C4-2B (cell line): ENCODE measurements around the gene KCNJ9.
A peak's percentile ranks its signal among the peaks of the same experiment; 100 is the strongest.

ENCODE experiments used
- H3K27ac ChIP-seq: fragments of 450-650 bp; 2 replicates; pipeline ENCODE4 v1.5.1; 2017
- CTCF ChIP-seq: fragments of 450-650 bp; conservative IDR thresholded peaks from 2 replicates; pipeline ENCODE4 v1.5.1; 2017; ENCODE audit warnings: mild to moderate bottlenecking
- ZFX ChIP-seq: fragments of 450-650 bp; IDR thresholded peaks from 2 replicates; pipeline ENCODE4 v1.6.1; 2017

The KCNJ9 gene

GRCh38 chr1:160082926-160083325 lies 1.6 kb downstream of the KCNJ9 start:
- no peak overlapping the region for H3K27ac ChIP-seq
- TF ChIP-seq CTCF (no peak), ZFX (no peak)

GRCh38 chr1:160083968-160084770 lies 2.8 kb downstream of the KCNJ9 start:
- H3K27ac ChIP-seq: peak overlapping the region; percentile 20; the same call in 1 of the 2 replicates
- TF ChIP-seq CTCF (peak; percentile 95), ZFX (no peak)

- no peak overlapping the region; the same call in 1 of the 2 replicates for H3K27ac ChIP-seq
- TF ChIP-seq ZFX (no peak), CTCF (no peak)
Observed at GRCh38 chr1:160084771-160085321, 3.5 kb downstream of the KCNJ9 start.

- TF ChIP-seq ZFX (no peak), CTCF (peak; percentile 89)
- H3K27ac ChIP-seq: no peak overlapping the region
Observed at GRCh38 chr1:160085686-160086455, 4.5 kb downstream of the KCNJ9 start.

- TF ChIP-seq ZFX: no peak
- H3K27ac ChIP-seq: no peak overlapping the region
Observed at GRCh38 chr1:160086456-160086892, 5.1 kb downstream of the KCNJ9 start.

- no peak overlapping the region for H3K27ac ChIP-seq
- TF ChIP-seq ZFX (no peak), CTCF (no peak)
Observed at GRCh38 chr1:160087118-160087662, 5.9 kb downstream of the KCNJ9 start.

GRCh38 chr1:160089883-160090282 lies 8.5 kb downstream of the KCNJ9 start:
- TF ChIP-seq CTCF (no peak), ZFX (no peak)
- H3K27ac ChIP-seq: no peak overlapping the region
